ENCODE results near the gene DPP4. TPM values are rescaled to one million over a fixed set of nuclear protein-coding genes. Genes with fewer than 3 reads are reported as not detected.

The DPP4 gene
- total RNA-seq, 2 experiments from 2014 or later: not detected

GRCh38 chr2:162084536-162084935, 10.5 kb upstream of the DPP4 start:
- Histone ChIP-seq H3K79me2 (ENCODE audit: insufficient read depth, low read depth, low read length) (no peaks in the 10 kb centered on the region), H2AFZ (ENCODE audit: low read length) (no peak overlapping the region), H3K4me2 (ENCODE audit: low read length) (no peak overlapping the region), H3K9me3 (ENCODE audit: low read length) (no peaks in the 10 kb centered on the region), H3K4me3 (ENCODE audit: low read depth, low read length, poor library complexity, severe bottlenecking) (no peak overlapping the region), H3K36me3 (ENCODE audit: insufficient read depth, low read length) (no peaks in the 10 kb centered on the region), H3K4me1 (ENCODE audit: insufficient read depth, low read length, poor library complexity, severe bottlenecking) (no peaks in the 10 kb centered on the region), H4K20me1 (ENCODE audit: insufficient read depth, low read length) (no peaks in the 10 kb centered on the region), H3K27ac (ENCODE audit: low read depth, low read length, poor library complexity, severe bottlenecking) (no peak overlapping the region), H3K9me2 (ENCODE audit: insufficient read depth, low read length) (no peaks in the 10 kb centered on the region)
- TF ChIP-seq CTCF (conservative IDR thresholded peaks at IDR 0.05; ENCODE audit: low read length) (no peak), EZH2phosphoT487 (IDR thresholded peaks at IDR 0.05; ENCODE audit: borderline replicate concordance, low read depth, low read length) (no peak)
- ChIA-PET CTCF (ENCODE audit: unreplicated experiment) (no interaction called here), POLR2A (no interaction called here)
- no TSS peak for BruUV-seq (replicated peaks)
- intact Hi-C loops (cut with micrococcal nuclease; ENCODE audit: unreplicated experiment): no loop called here
- no peak for DNase-seq (ENCODE audit: low spot score)

DNA sequence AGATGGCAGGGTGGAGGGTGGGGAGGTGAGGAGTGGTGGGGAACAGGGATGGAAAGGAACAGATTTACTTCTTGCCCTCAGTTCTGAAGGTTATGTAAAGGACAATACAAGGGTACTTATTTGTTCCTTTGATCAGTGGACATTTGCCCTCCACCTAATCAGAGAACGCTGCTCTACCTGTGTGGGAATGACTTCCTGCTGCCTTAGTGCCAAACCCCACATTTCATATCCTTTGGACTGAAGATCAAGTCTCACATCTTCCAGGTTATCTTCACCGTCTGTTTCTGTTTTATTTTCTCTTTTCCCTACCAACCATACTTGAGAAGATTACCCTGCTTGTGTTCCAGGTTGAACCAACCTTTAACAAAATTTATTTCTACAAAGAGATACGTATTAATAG, 8.7 kb upstream of the DPP4 start:
- no TSS peak for BruUV-seq (replicated peaks)
- no peak overlapping the region for H3K4me3 ChIP-seq (ENCODE audit: low read depth, low read length, poor library complexity, severe bottlenecking)
- H3K9me2 ChIP-seq (ENCODE audit: insufficient read depth, low read length): no peaks in the 10 kb centered on the region
- DNase-seq (ENCODE audit: low spot score): no peak
- ChIA-PET CTCF (ENCODE audit: unreplicated experiment) (no interaction called here), POLR2A (no interaction called here)
- no peak overlapping the region for H3K4me2 ChIP-seq (ENCODE audit: low read length)
- no peak overlapping the region for H3K27ac ChIP-seq (ENCODE audit: low read depth, low read length, poor library complexity, severe bottlenecking)
- no peak overlapping the region for H2AFZ ChIP-seq (ENCODE audit: low read length)
- H3K79me2 ChIP-seq (ENCODE audit: insufficient read depth, low read depth, low read length): no peaks in the 10 kb centered on the region
- no peaks in the 10 kb centered on the region for H3K36me3 ChIP-seq (ENCODE audit: insufficient read depth, low read length)
- no peaks in the 10 kb centered on the region for H4K20me1 ChIP-seq (ENCODE audit: insufficient read depth, low read length)
- H3K4me1 ChIP-seq (ENCODE audit: insufficient read depth, low read length, poor library complexity, severe bottlenecking): no peaks in the 10 kb centered on the region
- TF ChIP-seq CTCF (conservative IDR thresholded peaks at IDR 0.05; ENCODE audit: low read length) (no peak), EZH2phosphoT487 (IDR thresholded peaks at IDR 0.05; ENCODE audit: borderline replicate concordance, low read depth, low read length) (no peak)
- no peaks in the 10 kb centered on the region for H3K9me3 ChIP-seq (ENCODE audit: low read length)
- intact Hi-C loops (cut with micrococcal nuclease; ENCODE audit: unreplicated experiment): no loop called here

DNA sequence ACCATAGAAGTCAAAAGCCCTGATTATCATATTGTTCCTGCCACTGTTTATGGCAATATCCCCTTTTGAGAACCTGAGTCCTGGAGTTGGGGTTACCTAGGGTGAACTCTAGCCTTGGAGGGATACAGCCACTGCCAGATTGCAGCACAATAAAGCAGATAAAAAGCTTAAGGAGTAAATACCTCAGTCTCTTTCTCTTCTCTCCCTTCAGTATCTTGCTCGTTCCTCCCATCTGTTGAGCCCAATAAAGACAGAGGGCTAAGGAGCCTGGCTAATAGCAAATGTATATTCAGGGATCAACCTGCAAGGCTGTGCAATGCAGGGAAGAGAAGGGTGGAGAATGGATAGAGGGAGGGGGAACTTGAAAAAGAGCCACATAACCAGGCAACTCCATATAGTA, 8.0 kb upstream of the DPP4 start:
- H3K4me2 ChIP-seq (ENCODE audit: low read length): no peak overlapping the region
- ChIA-PET POLR2A (no interaction called here), CTCF (ENCODE audit: unreplicated experiment) (no interaction called here)
- DNase-seq (ENCODE audit: low spot score): no peak
- H3K36me3 ChIP-seq (ENCODE audit: insufficient read depth, low read length): no peaks in the 10 kb centered on the region
- H3K9me2 ChIP-seq (ENCODE audit: insufficient read depth, low read length): no peaks in the 10 kb centered on the region
- no peaks in the 10 kb centered on the region for H3K4me1 ChIP-seq (ENCODE audit: insufficient read depth, low read length, poor library complexity, severe bottlenecking)
- H3K27ac ChIP-seq (ENCODE audit: low read depth, low read length, poor library complexity, severe bottlenecking): no peak overlapping the region
- no peak for TF ChIP-seq EZH2phosphoT487 (IDR thresholded peaks at IDR 0.05; ENCODE audit: borderline replicate concordance, low read depth, low read length)
- TF ChIP-seq CTCF (conservative IDR thresholded peaks at IDR 0.05; ENCODE audit: low read length): no peak
- no peak overlapping the region for H2AFZ ChIP-seq (ENCODE audit: low read length)
- no peak overlapping the region for H3K4me3 ChIP-seq (ENCODE audit: low read depth, low read length, poor library complexity, severe bottlenecking)
- BruUV-seq (replicated peaks): no TSS peak
- H4K20me1 ChIP-seq (ENCODE audit: insufficient read depth, low read length): no peaks in the 10 kb centered on the region
- no peaks in the 10 kb centered on the region for H3K79me2 ChIP-seq (ENCODE audit: insufficient read depth, low read depth, low read length)
- H3K9me3 ChIP-seq (ENCODE audit: low read length): no peaks in the 10 kb centered on the region
- intact Hi-C loops (cut with micrococcal nuclease; ENCODE audit: unreplicated experiment): no loop called here

Measured in OCI-LY7 (cell line).